ENCODE data around the gene PTGES2.

DNA sequence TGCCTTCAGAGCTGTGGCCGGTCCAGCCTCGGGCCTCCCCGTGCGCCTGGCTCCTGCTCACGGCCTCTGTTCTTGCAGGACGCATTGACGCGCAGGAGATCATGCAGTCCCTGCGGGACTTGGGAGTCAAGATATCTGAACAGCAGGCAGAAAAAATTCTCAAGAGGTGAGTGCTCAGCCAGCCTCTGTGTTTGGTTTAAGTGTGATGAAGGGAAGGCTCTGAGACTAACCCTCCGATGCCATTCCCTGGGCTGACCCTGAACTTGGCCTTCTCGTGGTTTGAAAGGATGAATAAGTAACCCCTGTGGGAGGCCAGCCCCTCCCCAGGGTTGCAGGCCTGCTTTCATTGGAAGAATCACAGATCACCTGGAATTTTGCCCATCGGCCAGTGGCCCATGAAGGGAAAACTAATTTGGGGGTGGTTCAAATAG is 26.3 kb downstream of the PTGES2 start:
- no peak for TF ChIP-seq EP300 (conservative IDR thresholded peaks at IDR 0.05; ENCODE audit: poor library complexity, severe bottlenecking)
- TF ChIP-seq, protein P1, sequence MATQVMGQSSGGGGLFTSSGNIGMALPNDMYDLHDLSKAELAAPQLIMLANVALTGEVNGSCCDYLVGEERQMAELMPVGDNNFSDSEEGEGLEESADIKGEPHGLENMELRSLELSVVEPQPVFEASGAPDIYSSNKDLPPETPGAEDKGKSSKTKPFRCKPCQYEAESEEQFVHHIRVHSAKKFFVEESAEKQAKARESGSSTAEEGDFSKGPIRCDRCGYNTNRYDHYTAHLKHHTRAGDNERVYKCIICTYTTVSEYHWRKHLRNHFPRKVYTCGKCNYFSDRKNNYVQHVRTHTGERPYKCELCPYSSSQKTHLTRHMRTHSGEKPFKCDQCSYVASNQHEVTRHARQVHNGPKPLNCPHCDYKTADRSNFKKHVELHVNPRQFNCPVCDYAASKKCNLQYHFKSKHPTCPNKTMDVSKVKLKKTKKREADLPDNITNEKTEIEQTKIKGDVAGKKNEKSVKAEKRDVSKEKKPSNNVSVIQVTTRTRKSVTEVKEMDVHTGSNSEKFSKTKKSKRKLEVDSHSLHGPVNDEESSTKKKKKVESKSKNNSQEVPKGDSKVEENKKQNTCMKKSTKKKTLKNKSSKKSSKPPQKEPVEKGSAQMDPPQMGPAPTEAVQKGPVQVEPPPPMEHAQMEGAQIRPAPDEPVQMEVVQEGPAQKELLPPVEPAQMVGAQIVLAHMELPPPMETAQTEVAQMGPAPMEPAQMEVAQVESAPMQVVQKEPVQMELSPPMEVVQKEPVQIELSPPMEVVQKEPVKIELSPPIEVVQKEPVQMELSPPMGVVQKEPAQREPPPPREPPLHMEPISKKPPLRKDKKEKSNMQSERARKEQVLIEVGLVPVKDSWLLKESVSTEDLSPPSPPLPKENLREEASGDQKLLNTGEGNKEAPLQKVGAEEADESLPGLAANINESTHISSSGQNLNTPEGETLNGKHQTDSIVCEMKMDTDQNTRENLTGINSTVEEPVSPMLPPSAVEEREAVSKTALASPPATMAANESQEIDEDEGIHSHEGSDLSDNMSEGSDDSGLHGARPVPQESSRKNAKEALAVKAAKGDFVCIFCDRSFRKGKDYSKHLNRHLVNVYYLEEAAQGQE (IDR thresholded peaks at IDR 0.05; ENCODE audit: borderline replicate concordance): no peak
- TF ChIP-seq POLR2AphosphoS5 (IDR thresholded peaks at IDR 0.05): no peak
- TF ChIP-seq, protein P2, sequence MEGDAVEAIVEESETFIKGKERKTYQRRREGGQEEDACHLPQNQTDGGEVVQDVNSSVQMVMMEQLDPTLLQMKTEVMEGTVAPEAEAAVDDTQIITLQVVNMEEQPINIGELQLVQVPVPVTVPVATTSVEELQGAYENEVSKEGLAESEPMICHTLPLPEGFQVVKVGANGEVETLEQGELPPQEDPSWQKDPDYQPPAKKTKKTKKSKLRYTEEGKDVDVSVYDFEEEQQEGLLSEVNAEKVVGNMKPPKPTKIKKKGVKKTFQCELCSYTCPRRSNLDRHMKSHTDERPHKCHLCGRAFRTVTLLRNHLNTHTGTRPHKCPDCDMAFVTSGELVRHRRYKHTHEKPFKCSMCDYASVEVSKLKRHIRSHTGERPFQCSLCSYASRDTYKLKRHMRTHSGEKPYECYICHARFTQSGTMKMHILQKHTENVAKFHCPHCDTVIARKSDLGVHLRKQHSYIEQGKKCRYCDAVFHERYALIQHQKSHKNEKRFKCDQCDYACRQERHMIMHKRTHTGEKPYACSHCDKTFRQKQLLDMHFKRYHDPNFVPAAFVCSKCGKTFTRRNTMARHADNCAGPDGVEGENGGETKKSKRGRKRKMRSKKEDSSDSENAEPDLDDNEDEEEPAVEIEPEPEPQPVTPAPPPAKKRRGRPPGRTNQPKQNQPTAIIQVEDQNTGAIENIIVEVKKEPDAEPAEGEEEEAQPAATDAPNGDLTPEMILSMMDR (IDR thresholded peaks at IDR 0.05; ENCODE audit: poor library complexity, severe bottlenecking): no peak

Data from neural cell (in vitro differentiated cells).